Choroid plexus epithelial cell (primary cell): ENCODE results near the gene BNC1.

Source experiments
- DNase-seq: peaks from one replicate; pipeline ENCODE4 v3.0.0-alpha.2; 2010; ENCODE audit warnings: low read depth
- H3K4me3 ChIP-seq: 2 replicates; pipeline ENCODE4 v1.5.1; 2011; ENCODE audit warnings: low read depth, mild to moderate bottlenecking, control low read depth, low read length, moderate library complexity
- TF ChIP-seq, protein P1 (sequence below): conservative IDR thresholded peaks from 2 replicates; pipeline ENCODE4 v1.5.1; 2011; ENCODE audit warnings: low read depth, mild to moderate bottlenecking, control low read depth, inconsistent platforms, low read length, moderate library complexity

The BNC1 gene

DNA sequence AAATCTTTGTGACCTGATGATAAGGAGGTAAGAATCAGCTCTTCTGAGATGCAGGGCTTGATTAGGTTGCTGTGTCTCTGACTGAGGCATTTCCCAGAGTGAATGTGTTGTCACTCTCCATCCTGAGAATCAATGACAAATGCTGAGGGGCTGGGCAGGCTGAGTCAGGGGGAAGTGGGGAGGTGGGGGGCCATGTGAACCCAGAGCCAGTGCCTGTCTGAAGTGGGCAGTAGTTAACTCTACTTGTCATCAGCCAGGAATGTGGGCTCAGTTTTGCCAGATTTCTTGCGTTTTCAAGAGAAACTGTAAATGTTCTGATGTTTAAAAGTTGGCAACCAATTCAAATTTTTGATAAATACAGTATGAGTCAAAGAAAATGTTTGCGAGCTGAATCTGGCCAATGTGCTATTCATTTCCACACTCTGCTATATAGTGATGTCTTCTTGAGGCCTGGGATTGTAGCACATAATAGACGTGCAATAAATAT, 3.1 kb upstream of the BNC1 start:
- TF ChIP-seq, protein P1, sequence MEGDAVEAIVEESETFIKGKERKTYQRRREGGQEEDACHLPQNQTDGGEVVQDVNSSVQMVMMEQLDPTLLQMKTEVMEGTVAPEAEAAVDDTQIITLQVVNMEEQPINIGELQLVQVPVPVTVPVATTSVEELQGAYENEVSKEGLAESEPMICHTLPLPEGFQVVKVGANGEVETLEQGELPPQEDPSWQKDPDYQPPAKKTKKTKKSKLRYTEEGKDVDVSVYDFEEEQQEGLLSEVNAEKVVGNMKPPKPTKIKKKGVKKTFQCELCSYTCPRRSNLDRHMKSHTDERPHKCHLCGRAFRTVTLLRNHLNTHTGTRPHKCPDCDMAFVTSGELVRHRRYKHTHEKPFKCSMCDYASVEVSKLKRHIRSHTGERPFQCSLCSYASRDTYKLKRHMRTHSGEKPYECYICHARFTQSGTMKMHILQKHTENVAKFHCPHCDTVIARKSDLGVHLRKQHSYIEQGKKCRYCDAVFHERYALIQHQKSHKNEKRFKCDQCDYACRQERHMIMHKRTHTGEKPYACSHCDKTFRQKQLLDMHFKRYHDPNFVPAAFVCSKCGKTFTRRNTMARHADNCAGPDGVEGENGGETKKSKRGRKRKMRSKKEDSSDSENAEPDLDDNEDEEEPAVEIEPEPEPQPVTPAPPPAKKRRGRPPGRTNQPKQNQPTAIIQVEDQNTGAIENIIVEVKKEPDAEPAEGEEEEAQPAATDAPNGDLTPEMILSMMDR = no peak
- peak; percentile 90 for DNase-seq
- no peak overlapping the region for H3K4me3 ChIP-seq

DNA sequence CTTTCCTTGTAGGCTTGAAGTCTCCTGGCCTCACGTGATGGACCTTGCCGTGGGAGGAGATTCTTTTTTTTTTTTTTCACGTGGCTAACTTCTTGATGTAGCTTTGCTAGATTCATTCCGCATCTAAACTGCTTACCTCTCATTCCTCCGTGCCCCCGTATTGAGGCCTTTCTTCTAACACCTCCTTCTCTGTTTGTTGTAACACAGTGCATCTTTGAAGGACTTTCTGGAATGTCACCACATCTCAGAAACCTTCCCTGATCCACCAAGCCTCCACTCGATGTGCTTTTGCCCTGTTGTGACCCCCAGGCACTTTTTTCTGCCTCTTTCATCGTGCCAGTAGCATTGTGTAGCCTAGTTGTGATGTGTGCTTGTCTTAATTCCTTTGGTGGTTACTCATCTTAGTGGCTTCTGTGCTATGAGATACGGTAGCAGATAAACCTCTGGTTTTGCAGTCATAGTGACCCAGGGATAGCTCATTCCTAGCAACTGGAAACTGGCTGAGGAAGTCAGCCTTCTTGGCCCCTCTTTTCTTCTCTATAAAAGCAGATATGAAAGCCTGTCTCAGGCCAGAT, 1.6 kb upstream of the BNC1 start:
- TF ChIP-seq, protein P1 = no peak
- H3K4me3 ChIP-seq = no peak overlapping the region
- DNase-seq = peak; percentile 53

DNA sequence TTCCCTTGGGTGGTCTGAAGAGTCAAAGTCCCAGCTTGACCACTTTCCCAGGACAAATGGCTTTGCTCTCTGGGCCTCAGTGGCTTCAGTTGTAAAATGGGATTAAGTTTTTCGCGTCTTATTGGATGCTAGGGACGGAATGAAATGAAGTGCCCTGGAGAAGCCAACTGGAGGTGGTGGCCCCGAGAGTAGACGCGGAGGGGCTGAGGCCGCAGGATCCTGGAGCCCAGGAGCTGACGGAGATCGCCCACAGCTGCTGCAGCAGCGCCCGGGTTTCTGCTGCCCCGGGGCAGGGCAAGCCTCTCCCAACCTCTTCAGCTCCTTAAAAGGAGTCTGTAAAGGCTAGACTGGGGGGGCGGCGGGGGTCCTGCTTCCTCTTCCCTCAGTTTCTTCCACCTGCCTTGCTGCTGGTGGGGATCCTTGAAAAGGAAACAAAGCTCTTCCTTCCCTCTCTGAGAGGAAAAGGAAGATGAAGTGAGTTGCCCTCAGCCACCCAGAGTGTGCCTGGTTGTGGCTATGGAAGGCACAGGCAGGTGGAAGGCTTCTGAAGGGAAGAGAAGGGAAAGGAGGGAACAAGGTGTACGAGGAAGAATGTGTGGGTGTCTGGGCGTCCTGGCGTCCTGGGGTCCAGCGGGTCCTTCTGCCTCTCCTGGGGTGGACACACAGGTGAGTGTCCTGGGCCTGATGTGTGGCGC, 967 bp upstream of the BNC1 start:
- peak overlapping the region; percentile 64 for H3K4me3 ChIP-seq
- TF ChIP-seq, protein P1 = no peak
- DNase-seq = no peak

DNA sequence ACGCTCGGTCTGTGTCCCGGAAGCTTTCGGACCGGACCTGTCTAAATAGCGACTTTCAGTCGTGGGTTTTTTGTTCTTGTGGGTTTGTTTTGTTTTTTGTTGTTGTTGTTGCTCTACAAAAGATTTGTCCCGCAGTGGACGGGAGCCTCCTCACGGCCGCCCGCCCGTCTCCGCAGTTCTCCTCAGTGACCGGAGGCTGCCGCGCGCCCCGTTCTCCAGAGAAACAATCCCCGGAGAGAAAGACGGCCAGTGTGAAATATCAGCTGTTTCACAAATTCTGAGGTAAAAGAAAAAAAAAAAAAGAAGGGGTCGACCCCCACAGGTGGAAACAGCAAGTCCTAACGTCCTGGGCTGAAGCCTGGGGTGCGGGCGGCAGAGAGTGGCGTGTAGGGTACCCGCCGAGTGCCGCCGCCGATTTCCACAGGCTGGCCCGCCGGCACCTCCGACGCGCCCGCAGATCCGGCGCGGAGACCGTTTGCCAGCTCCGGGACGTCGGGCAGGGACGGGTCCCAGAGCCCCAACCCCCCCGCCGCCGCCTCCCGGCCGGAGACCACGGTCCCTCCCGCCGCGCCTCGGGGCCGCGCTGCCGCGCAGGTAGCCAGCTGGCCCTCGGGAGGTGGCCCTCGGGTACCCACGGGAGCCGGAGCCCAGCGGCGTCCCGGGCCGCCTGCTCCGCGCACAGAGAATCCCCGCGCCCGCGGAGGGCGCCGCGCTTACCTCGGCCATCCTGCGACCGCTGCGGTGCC, 478 bp downstream of the BNC1 start:
- TF ChIP-seq, protein P1 = no peak
- peak; percentile 39 for DNase-seq
- H3K4me3 ChIP-seq = peak overlapping the region; percentile 64

DNA sequence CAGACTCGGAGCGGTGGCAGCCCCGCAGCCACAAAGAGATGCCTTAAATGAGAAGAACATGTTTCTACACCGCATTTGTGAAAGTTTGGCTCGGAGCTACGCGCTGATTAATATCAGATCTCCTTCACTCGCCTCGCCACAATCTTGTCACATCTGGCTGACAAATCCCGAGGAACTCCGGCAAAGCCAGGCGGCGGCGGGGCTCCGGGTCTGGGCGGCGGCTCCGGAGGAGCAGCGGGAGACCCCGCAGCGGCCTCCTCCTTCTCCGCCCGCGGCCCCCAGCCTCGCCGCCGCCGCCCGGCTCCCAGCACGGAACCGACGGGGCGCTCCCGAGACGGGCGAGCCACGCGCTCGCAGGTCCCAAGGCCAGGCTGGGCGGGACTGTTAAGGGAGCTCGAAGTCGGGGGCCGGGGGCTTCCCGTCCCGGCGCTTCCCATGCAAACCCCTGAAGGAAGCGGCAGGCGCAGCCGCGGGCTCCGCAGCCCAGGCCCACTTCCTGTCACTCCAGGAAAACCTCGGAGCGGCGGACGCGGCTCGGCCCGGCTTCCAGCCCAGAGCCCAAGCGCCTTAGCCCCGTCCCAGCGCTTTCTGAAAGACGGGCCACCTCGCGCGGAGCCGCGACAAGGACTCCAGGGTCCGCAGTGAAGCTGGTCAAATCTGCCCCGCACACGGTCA, 1.2 kb downstream of the BNC1 start:
- DNase-seq = peak; percentile 35

DNA sequence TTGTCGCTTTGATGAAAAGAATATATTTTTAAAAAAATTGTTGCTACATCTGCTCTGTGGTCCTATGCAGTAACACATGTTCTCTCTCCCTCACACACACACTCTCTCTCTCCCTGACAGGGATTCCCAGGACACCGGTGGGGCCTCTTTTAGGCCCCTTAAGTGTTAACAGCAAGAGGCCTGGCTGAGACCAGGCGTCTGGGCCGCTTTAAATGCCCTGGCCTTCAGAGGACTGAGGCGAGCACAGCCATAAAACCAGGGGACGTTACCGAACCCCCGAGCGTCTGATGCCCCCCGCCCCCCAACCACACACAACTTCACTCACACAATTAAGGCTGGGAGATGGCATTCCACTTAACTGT, 1.7 kb downstream of the BNC1 start:
- TF ChIP-seq, protein P1 = no peak
- H3K4me3 ChIP-seq = peak overlapping the region; percentile 64
- peak; percentile 56 for DNase-seq

More for the DNA sequence above, 1.2 kb downstream of the BNC1 start:
- H3K4me3 ChIP-seq = peak overlapping the region; percentile 64
- TF ChIP-seq, protein P1 = no peak
